Spleen (tissue), 11 donors: ENCODE results near the gene SMIM14. TPM values are rescaled to one million over a fixed set of nuclear protein-coding genes. Genes with fewer than 3 reads are reported as not detected.

Experiments used
- DNase-seq: peaks from one replicate; pipeline ENCODE4 v3.0.0-alpha.2; 2020
- H3K27ac ChIP-seq, 8 donors: fragments of 200-600 bp; sonication (generic) in 7 of 8; 1 replicate in 4 of 8; 2 replicates in 4 of 8; pipeline versions ENCODE4 v1.5.0 to v1.8.0; 2016 to 2021; ENCODE audit warnings: inconsistent platforms in 4 of 8, mild to moderate bottlenecking in 4 of 8, moderate library complexity in 1 of 8
- H3K27me3 ChIP-seq, 7 donors: fragments of 200-600 bp; sonication (generic) in 6 of 7; replicated peaks in 1 of 7; 1 replicate in 4 of 7; 2 replicates in 3 of 7; pipeline versions ENCODE4 v1.5.0 to v1.8.0; 2016 to 2021; ENCODE audit warnings: inconsistent platforms in 3 of 7, mild to moderate bottlenecking in 1 of 7
- H3K36me3 ChIP-seq, 6 donors: fragments of 200-600 bp; sonication (generic) in 5 of 6; 1 replicate in 4 of 6; 2 replicates in 2 of 6; pipeline versions ENCODE4 v1.5.0 to v1.8.0; 2016 to 2021; ENCODE audit warnings: inconsistent platforms in 2 of 6
- H3K4me1 ChIP-seq, 6 donors: fragments of 200-600 bp; sonication (generic) in 5 of 6; 1 replicate in 3 of 6; 2 replicates in 3 of 6; pipeline versions ENCODE4 v1.5.0 to v1.8.0; 2016 to 2021; ENCODE audit warnings: inconsistent platforms in 3 of 6
- H3K4me3 ChIP-seq, 8 donors: fragments of 200-600 bp; sonication (generic) in 7 of 8; 1 replicate in 4 of 8; 2 replicates in 4 of 8; pipeline versions ENCODE4 v1.5.0 to v1.8.0; 2016 to 2021; ENCODE audit warnings: inconsistent platforms in 4 of 8, mild to moderate bottlenecking in 4 of 8, moderate library complexity in 2 of 8
- H3K9me3 ChIP-seq, 8 donors: fragments of 200-600 bp; sonication (generic) in 7 of 8; 1 replicate in 4 of 8; 2 replicates in 4 of 8; pipeline versions ENCODE4 v1.5.0 to v1.8.0; 2016 to 2021; ENCODE audit warnings: inconsistent platforms in 4 of 8
- POLR2A ChIP-seq, 3 donors: fragments of 450-650 bp; IDR thresholded peaks; one replicate each; pipeline ENCODE4 v1.5.1; 2017; ENCODE audit warnings: antibody characterized with exemption in 3 of 3, mild to moderate bottlenecking in 1 of 3
- POLR2AphosphoS5 ChIP-seq, 3 donors: sonication (generic); formaldehyde crosslinking; IDR thresholded peaks; one replicate each; pipeline ENCODE4 v1.5.1; 2017; ENCODE audit warnings: antibody characterized with exemption in 3 of 3
- WGBS, 5 donors: extraction: QIAGEN DNeasy Blood & Tissue Kit in 3 of 5; methylation state at CpG; one replicate each; pipeline versions ENCODE4 v1.1.5 to v1.1.7; 2013 to 2018; 5-methylcytosine and 5-hydroxymethylcytosine counted together
- intact Hi-C: fragments of 100-400 bp; cut with DNase I; formaldehyde crosslinking; loops from one replicate; pipeline ENCODE4 v1.15.0; 2023; ENCODE audit warnings: low total_unique reads
- polyA plus RNA-seq, 3 donors: library from polyadenylated mRNA; stranded (reverse); fragments of 200-250 nt; gene quantifications; one replicate each; pipeline ENCODE4 v1.2.1, GENCODE V29; 2013
- total RNA-seq, 7 donors: library from RNA; depleted of rRNA in 3 of 7; stranded (reverse); fragments of >200 nt in 3 of 7; fragmentation: NEBNext Ultra II Directional in 4 of 7; extraction: Animal tissue kit (Norgen Biotek cat#: 25700) in 4 of 7; gene quantifications; one replicate each; pipeline versions ENCODE4 v1.1.0 to v1.2.1, GENCODE V29; 2016 to 2021
- TF ChIP-seq, protein P1 (sequence below), 11 experiments: fragments of 200-600 bp in 7 of 11; fragments of 450-650 bp in 4 of 11; sonication (generic) in 4 of 11; IDR thresholded peaks in 8 of 11; conservative IDR thresholded peaks in 3 of 11; 1 replicate in 7 of 11; 2 replicates in 4 of 11; pipeline versions ENCODE4 v1.4.0 to v1.8.0; 2016 to 2021; ENCODE audit warnings: antibody characterized with exemption in 11 of 11, inconsistent platforms in 4 of 11, mild to moderate bottlenecking in 1 of 11
- donor health status: healthy with polysubstance abuse.
- donor health status: DM: no; HTN: no; CAD: no; lungs with moderate emphysema.
- donor health status: DM: no; HTN: no; CAD: no.
- donor health status: Bipolar disorder and iron deficiency.
- donor health status: healthy.
- donor health status: DM: no; HTN: no; CAD: no.
- donor health status: DM: yes; HTN: yes; CAD: no.

SMIM14 gene
- total and polyA plus RNA-seq, 10 donors: 33.4 to 111 (median 64.4) TPM

- H3K4me3 ChIP-seq: no peak overlapping the region
- intact Hi-C loops: no loop called here
- peaks cover 0 to 16% (median 12%) of the 10 kb centered on the region in 8 donors for H3K9me3 ChIP-seq
- DNase-seq: no peak
- peaks cover 5 to 28% (median 8%) of the 10 kb centered on the region in 6 donors for H3K4me1 ChIP-seq
- WGBS, 5 donors: 87 to 98% (median 95%) methylated on average over 2 of the region's 2 CpGs
- H3K27me3 ChIP-seq: no peaks in the 10 kb centered on the region
- TF ChIP-seq POLR2A (IDR thresholded peaks at IDR 0.05) (no peak), POLR2AphosphoS5 (IDR thresholded peaks at IDR 0.05) (no peak)
- TF ChIP-seq, protein P1, sequence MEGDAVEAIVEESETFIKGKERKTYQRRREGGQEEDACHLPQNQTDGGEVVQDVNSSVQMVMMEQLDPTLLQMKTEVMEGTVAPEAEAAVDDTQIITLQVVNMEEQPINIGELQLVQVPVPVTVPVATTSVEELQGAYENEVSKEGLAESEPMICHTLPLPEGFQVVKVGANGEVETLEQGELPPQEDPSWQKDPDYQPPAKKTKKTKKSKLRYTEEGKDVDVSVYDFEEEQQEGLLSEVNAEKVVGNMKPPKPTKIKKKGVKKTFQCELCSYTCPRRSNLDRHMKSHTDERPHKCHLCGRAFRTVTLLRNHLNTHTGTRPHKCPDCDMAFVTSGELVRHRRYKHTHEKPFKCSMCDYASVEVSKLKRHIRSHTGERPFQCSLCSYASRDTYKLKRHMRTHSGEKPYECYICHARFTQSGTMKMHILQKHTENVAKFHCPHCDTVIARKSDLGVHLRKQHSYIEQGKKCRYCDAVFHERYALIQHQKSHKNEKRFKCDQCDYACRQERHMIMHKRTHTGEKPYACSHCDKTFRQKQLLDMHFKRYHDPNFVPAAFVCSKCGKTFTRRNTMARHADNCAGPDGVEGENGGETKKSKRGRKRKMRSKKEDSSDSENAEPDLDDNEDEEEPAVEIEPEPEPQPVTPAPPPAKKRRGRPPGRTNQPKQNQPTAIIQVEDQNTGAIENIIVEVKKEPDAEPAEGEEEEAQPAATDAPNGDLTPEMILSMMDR (IDR thresholded peaks at IDR 0.05 in 8 of 11, conservative IDR thresholded peaks at IDR 0.05 in 3 of 11): no peak
- H3K27ac ChIP-seq: no peak overlapping the region
- H3K36me3 ChIP-seq: peaks cover 0 to 83% (median 19%) of the 10 kb centered on the region in 6 donors
Measured at GRCh38 chr4:39606747-39607146, 31.9 kb downstream of the SMIM14 start.

DNA sequence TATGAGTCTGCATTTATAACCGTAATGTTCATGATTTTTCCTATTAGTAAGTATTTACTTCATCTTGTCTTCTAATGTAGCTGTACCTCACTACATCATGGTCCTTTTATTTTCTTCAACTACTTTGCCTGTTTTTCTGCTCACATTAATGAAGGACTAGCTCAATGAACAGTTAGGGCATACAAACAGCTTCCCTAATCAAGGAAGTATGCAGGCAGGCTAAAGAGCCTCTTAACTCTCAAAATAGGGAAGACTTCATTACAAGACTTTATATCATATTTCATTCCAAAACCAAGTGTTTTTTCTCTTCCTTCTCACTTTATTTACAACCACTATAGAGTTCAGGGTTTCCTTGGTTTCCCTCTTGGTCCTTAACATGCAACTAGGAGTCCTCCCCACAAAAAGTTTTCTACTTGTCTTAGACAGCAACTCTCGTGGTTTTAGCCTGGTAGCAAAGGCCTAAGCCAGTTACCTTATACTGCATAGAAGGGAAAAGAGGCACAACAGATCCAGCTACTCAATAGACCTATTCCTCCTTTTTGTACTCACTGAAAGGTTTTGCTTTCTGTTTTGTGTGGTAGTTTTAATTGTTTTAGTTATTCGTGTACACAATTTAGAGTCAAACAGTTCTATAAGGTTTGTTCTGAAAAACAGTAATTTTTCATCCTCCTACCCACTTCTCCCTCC is 40.8 kb downstream of the SMIM14 start:
- peaks cover 0 to 58% (median 11%) of the 10 kb centered on the region in 6 donors for H3K36me3 ChIP-seq
- intact Hi-C loops: no loop called here
- peak overlapping the region in 3 of 8 donors; percentile 11 to 37 (median 24) for H3K27ac ChIP-seq
- H3K4me1 ChIP-seq: peaks cover 0 to 5% (median 0%) of the 10 kb centered on the region in 6 donors
- no peaks in the 10 kb centered on the region for H3K27me3 ChIP-seq
- WGBS, 5 donors: 62 to 82% (median 79%) methylated on average over 3 of the region's 3 CpGs
- H3K4me3 ChIP-seq: no peak overlapping the region
- no peaks in the 10 kb centered on the region for H3K9me3 ChIP-seq
- TF ChIP-seq POLR2A (IDR thresholded peaks at IDR 0.05): no peak
- TF ChIP-seq, protein P1 (IDR thresholded peaks at IDR 0.05 in 8 of 11, conservative IDR thresholded peaks at IDR 0.05 in 3 of 11): no peak
- no peak for TF ChIP-seq POLR2AphosphoS5 (IDR thresholded peaks at IDR 0.05)
- DNase-seq: no peak

- no peak overlapping the region for H3K27ac ChIP-seq
- TF ChIP-seq, protein P1 (IDR thresholded peaks at IDR 0.05 in 8 of 11, conservative IDR thresholded peaks at IDR 0.05 in 3 of 11): no peak
- TF ChIP-seq POLR2A (IDR thresholded peaks at IDR 0.05) (no peak), POLR2AphosphoS5 (IDR thresholded peaks at IDR 0.05) (no peak)
- H3K27me3 ChIP-seq: no peaks in the 10 kb centered on the region
- peaks cover 0 to 5% (median 0%) of the 10 kb centered on the region in 6 donors for H3K4me1 ChIP-seq
- no peak overlapping the region for H3K4me3 ChIP-seq
- DNase-seq: no peak
- intact Hi-C loops: no loop called here
- WGBS, 5 donors: 87 to 96% (median 94%) methylated on average over 3 of the region's 3 CpGs
- no peaks in the 10 kb centered on the region for H3K9me3 ChIP-seq
- H3K36me3 ChIP-seq: peaks cover 0 to 49% (median 8%) of the 10 kb centered on the region in 6 donors
Measured at GRCh38 chr4:39596971-39597370, 41.7 kb downstream of the SMIM14 start.

- TF ChIP-seq POLR2A (IDR thresholded peaks at IDR 0.05): no peak
- TF ChIP-seq POLR2AphosphoS5 (IDR thresholded peaks at IDR 0.05): no peak
- TF ChIP-seq, protein P1 (IDR thresholded peaks at IDR 0.05 in 8 of 11, conservative IDR thresholded peaks at IDR 0.05 in 3 of 11): no peak
- WGBS, 5 donors: 83 to 97% (median 92%) methylated on average over 4 to 5 of the region's 5 CpGs
- H3K27ac ChIP-seq: no peak overlapping the region
- H3K27me3 ChIP-seq: no peaks in the 10 kb centered on the region
- H3K36me3 ChIP-seq: peaks cover 0 to 33% (median 0%) of the 10 kb centered on the region in 6 donors
- DNase-seq: no peak
- no peak overlapping the region for H3K4me3 ChIP-seq
- intact Hi-C loops: no loop called here
- no peaks in the 10 kb centered on the region for H3K9me3 ChIP-seq
- no peaks in the 10 kb centered on the region for H3K4me1 ChIP-seq
Measured at GRCh38 chr4:39591290-39591689, 47.4 kb downstream of the SMIM14 start.
